ENCODE measurements around the gene FAM168B.

FAM168B gene

GRCh38 chr2:131054488-131054887 lies 38.8 kb downstream of the FAM168B start:
- DNase-seq = no peak

- no peak for DNase-seq
These were observed 40.5 kb downstream of the FAM168B start for GRCh38 chr2:131052741-131053263.

GRCh38 chr2:131050896-131051295 lies 42.4 kb downstream of the FAM168B start:
- no peak for DNase-seq

DNA sequence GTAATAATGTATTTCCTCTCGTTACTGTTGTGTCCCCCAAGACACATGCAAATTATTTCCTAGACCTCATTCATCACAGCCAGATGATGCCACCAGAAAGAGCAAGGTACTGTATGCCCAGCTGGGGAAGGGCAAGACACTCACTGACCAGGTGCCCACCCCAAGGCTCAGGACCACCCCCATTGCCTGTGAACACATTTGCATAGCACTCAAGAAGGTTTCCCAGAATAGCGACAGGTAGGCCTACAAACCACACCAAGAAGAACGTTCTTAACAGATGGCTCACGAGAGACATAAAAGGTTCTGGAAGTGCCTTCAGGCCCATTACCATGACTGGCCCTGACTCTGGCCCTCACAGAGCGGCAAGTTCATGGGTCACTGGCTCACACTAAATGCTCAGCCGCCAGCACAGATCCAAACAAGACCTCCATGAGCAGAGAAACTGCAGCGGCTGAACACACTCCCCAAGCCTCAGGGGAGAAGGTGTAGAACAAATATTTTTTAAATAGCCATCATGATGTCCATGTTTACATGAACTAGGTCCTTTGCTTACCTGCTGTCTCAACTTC lies 44.0 kb downstream of the FAM168B start:
- no peak for DNase-seq

- DNase-seq = no peak
These were observed 44.6 kb downstream of the FAM168B start for GRCh38 chr2:131048641-131049040.

DNA sequence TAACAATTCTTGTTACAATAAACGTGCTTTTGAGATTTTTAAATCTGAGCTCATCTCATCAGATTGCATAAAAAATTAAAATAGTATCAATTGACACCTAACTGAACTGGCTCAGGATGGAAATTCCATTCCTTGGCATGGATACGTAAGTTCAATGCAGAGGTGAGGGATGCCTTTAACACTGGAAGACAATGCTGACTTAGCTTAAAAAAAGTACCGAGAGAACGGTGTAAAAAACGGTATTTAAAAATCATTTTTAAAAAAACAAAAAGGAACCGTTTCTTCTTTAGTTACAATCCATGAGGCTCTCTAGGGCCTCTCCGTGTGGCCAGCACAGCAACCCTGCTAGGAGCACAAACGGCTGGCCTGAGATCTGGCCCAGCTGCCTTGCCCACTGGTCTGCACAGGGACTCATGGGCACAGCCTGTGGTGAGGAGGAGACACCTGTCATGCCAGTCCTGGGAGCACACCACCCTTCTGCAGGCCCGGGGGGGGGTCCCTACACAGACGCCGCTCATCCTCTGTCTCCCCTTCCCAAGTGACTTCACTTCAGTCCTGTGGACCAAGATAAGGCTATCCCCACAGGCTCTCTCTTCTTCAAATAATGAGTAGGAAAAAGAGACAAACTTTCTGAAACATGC lies 45.2 kb downstream of the FAM168B start:
- DNase-seq = no peak

- DNase-seq = no peak
These were observed 46.2 kb downstream of the FAM168B start for GRCh38 chr2:131046918-131047652.

- no peak for DNase-seq
These were observed 47.0 kb downstream of the FAM168B start for GRCh38 chr2:131046028-131046917.

GRCh38 chr2:131045286-131046027 lies 47.8 kb downstream of the FAM168B start:
- no peak for DNase-seq

DNA sequence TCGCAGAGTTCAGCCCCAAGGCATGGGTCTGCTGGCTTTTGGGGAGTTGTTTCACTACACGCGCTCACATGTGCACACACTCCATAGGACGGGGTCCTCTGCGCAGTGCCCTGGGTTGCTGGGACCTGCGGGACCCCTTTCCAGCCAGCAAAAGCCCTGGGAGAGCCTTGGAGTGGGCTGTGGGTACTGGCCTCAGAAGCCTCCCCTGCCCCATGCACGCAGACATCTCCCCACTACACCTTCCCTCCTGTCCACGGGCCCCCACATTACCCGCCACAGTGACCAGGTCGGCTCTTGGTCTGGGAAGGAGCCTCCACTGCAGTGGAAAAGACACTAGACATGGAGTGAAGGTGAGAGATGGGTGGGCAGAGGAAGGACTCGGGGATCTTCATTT lies 48.5 kb downstream of the FAM168B start:
- no peak for DNase-seq

DNA sequence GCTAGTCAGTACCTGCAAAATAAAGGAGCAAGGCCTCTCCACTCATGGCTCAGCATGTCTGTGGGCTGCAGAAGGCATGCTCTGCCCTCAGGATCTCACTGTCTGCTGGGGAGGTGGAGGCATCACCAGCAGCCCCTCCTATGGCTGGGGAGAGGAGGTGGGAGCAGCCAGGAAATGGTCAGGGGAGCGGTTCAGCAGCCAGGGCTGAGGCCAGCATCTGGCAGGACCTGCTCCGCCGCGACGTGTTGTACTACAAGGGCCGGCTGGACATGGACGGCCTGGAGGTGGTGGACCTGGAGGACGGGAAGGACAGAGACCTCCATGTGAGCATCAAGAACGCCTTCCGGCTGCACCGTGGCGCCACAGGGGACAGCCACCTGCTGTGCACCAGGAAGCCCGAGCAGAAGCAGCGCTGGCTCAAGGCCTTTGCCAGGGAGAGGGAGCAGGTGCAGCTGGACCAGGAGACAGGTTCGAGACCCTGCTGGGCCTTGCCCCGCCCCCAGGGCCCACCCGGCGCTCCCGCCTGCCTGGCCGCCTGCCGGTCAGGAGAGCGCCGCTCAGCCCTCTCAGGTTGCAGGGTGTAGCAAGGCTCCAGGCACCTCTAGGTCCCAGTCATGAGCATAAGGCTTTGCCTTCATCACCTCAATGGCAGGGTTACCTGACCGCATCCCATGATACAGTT lies 49.0 kb downstream of the FAM168B start:
- DNase-seq = no peak

GRCh38 chr2:131043199-131044074 lies 49.8 kb downstream of the FAM168B start:
- DNase-seq = no peak

DNA sequence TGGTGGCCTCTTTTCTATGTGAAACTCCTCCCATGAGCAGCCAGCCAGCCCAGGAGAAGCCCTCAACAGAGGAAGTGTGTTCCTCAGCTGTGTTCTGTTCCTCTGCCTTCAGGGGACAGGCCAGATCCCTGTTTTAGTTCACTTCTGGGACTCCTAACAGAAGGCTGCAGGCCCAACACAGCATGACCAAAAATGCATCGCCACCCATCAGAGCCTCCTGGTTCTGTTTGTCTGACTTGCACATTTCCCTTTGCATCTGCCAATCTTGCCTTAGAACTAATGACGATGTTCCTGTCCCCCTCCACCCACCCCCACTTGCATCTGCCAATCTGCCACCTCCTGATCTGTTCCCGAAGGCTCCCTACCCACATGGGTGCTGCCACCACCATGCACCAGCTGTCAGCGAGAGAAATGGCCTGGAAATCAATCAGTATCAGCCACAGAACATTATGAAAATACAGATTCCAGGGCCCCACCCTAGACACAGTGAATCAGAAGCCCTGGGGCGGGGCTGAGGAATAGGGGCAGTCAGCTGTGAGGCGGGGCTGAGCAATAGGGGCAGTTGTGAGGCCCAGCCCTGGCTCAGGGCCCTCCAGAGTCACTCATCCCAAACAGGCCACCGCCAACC lies 51.0 kb downstream of the FAM168B start:
- DNase-seq = no peak

GRCh38 chr2:131041402-131042147 lies 51.7 kb downstream of the FAM168B start:
- DNase-seq = no peak

GRCh38 chr2:131040661-131041401 lies 52.4 kb downstream of the FAM168B start:
- DNase-seq = no peak

DNA sequence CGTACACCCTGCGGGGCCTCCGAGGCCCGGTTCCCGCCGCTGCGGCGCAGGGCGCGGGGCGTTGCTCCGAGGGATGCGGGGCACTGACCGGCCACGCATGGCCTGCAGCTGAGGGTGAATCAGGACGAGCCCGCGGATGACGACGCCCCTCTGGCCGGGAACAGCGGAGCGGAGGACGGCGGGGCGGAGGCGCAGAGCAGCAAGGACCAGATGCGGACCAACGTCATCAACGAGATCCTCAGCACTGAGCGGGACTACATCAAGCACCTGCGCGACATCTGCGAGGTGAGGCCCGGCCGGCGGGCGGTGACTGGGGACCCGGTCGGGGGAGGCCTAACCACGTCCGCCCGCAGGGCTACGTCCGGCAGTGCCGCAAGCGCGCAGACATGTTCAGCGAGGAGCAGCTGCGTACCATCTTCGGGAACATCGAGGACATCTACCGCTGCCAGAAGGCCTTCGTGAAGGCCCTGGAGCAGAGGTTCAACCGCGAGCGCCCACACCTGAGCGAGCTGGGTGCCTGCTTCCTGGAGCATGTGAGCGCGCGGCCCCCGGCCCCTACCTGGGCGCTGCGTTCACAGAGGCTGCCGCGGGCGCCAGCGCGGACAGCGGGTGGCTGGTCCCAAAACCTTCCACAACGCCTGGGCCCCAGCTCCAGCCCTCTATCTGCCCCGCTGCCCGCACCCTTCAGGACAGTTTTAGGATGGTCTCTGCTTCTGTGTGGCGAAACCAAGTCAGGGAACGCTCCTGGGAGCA lies 53.2 kb downstream of the FAM168B start:
- DNase-seq = no peak

DNA sequence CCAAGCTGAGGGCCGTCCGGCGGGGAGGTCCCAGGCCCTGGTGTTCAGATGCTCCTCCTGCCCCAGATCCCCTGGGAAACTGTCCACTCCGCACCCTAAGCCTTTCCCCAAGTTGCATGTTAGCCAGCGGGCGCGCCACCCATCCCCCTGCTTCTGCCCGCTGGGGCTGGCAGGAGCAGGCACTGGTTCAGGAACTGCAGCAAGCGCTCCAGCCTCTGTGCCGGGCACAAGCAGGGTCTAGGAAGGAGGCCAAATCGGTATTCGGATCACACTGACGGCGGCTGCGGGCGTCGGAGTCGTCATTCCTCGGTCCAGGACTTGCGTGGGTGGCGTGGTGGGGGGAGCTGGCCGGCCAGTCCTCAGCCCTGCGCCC lies 53.7 kb downstream of the FAM168B start:
- no peak for DNase-seq

GRCh38 chr2:131039101-131039440 lies 54.2 kb downstream of the FAM168B start:
- no peak for DNase-seq
